Pancreas (tissue), 10 donors: Measurements from ENCODE around the gene DNAJB9. TPM values are rescaled to one million over a fixed set of nuclear protein-coding genes. Genes with fewer than 3 reads are reported as not detected.
"Not testable (repeated sequence)": the region's sequence is repeated elsewhere in the genome, so short reads cannot be mapped to it uniquely, and the experiment has no call there.

Experiments
- ATAC-seq, 4 donors: fragments of 200-7000 bp; cut with Tn5 transposase; one replicate each; pipeline versions ENCODE4 v1.8.0 to v1.9.1; 2020; ENCODE audit warnings: mild to moderate bottlenecking in 4 of 4, moderate library complexity in 4 of 4
- DNase-seq, 6 donors: peaks; one replicate each; pipeline ENCODE4 v3.0.0-alpha.2; 2020
- FAIRE-seq: peaks from 2 replicates; lab custom pipeline; 2012; peaks lifted over from hg19 to GRCh38; lab: Jason Lieb, UNC
- H3K27ac ChIP-seq, 4 donors: fragments of 200-600 bp; sonication (generic); 1 replicate in 3 of 4; 2 replicates in 1 of 4; pipeline versions ENCODE4 v1.5.0 to v1.8.0; 2020
- H3K27me3 ChIP-seq, 4 donors: fragments of 200-600 bp; one replicate each; pipeline ENCODE4 v1.8.0; 2021
- H3K36me3 ChIP-seq, 3 donors: fragments of 200-600 bp; sonication (generic) in 1 of 3; one replicate each; pipeline versions ENCODE4 v1.5.0 to v1.8.0; 2020 to 2021
- H3K4me1 ChIP-seq, 3 donors: fragments of 200-600 bp; one replicate each; pipeline ENCODE4 v1.8.0; 2021
- H3K4me3 ChIP-seq, 4 donors: fragments of 200-600 bp; sonication (generic) in 2 of 4; one replicate each; pipeline versions ENCODE4 v1.5.0 to v1.8.0; 2020 to 2021
- H3K9me3 ChIP-seq, 4 donors: fragments of 200-600 bp; one replicate each; pipeline ENCODE4 v1.8.0; 2021
- CTCF ChIP-seq, 4 donors: fragments of 200-600 bp; sonication (generic) in 3 of 4; IDR thresholded peaks; one replicate each; pipeline versions ENCODE4 v1.5.0 to v1.8.0; 2021; ENCODE audit warnings: antibody characterized with exemption in 4 of 4
- WGBS, 2 donors: extraction: QIAGEN DNeasy Blood & Tissue Kit; methylation state at CpG; one replicate each; pipeline ENCODE4 v1.1.7; 2013; 5-methylcytosine and 5-hydroxymethylcytosine counted together
- intact Hi-C, 3 donors: fragments of 100-400 bp; cut with DNase I; formaldehyde crosslinking; loops; one replicate each; pipeline versions ENCODE4 v1.11.1 to v1.14.2; 2022
- polyA plus RNA-seq, 2 donors: library from polyadenylated mRNA; stranded (reverse); fragments of 200-250 nt; gene quantifications; one replicate each; pipeline ENCODE4 v1.2.3, GENCODE V29; 2013
- total RNA-seq, 6 donors: library from RNA; stranded (reverse); fragmentation: NEBNext Ultra II Directional in 4 of 6; extraction: Animal tissue kit (Norgen Biotek cat#: 25700) in 4 of 6; gene quantifications; one replicate each; pipeline versions ENCODE4 v1.2.1 to v1.2.4, GENCODE V29; 2021 to 2023
- donor health status: healthy with polysubstance abuse.
- donor health status: DM: no; HTN: no; CAD: no; lungs with moderate emphysema.
- donor health status: DM: no; HTN: no; CAD: no.
- donor health status: control.
- donor health status: control.
- donor health status: Bipolar disorder and iron deficiency.
- donor health status: DM: yes; HTN: yes; CAD: no.
- donor health status: DM: no; HTN: no; CAD: no.
- donor health status: DM: no; HTN: no; CAD: no.
- donor health status: DM: yes; HTN: yes; CAD: no.

The DNAJB9 gene
- total and polyA plus RNA-seq, 8 donors = 10.8 to 46.4 (median 34.6) TPM

DNA sequence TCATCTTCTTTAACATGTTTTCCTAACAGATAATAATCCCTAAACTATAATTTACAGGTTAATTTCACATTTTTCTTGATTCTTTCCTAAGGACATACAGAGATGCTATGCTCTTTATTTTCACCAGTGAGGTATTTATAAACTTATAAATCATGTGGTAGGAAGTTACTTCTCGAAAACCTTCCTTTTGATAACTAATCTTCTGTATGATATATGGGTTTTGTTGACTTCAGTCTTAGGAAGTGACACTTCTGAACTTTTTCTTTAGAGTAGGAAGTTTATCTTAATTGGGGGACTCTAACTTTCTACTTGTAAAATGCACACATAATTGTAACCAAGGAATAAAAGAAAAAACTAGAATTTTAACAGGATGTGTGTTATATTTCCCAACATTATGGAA, 33.9 kb upstream of the DNAJB9 start:
- Histone ChIP-seq H3K4me3 (no peak overlapping the region), H3K36me3 (no peaks in the 10 kb centered on the region), H3K9me3 (no peaks in the 10 kb centered on the region), H3K27me3 (no peaks in the 10 kb centered on the region), H3K27ac (no peak overlapping the region), H3K4me1 (no peaks in the 10 kb centered on the region)
- no peak for DNase-seq
- no peak for ATAC-seq
- intact Hi-C loops = no loop called here
- no peak for FAIRE-seq
- TF ChIP-seq CTCF (IDR thresholded peaks at IDR 0.05) = no peak
- WGBS, 2 donors = 76 to 81% methylated on average over 1 of the region's 1 CpG

GRCh38 chr7:108537229-108537628, 32.4 kb upstream of the DNAJB9 start:
- Histone ChIP-seq H3K4me1 (no peaks in the 10 kb centered on the region), H3K27ac (no peak overlapping the region), H3K27me3 (no peaks in the 10 kb centered on the region), H3K36me3 (no peaks in the 10 kb centered on the region), H3K4me3 (no peak overlapping the region), H3K9me3 (no peaks in the 10 kb centered on the region)
- intact Hi-C loops = no loop called here
- ATAC-seq = no peak
- FAIRE-seq = no peak
- TF ChIP-seq CTCF (IDR thresholded peaks at IDR 0.05) = no peak
- 82 to 87% methylated on average over 2 of the region's 2 CpGs for WGBS, 2 donors
- DNase-seq = no peak

GRCh38 chr7:108538236-108538635, 31.4 kb upstream of the DNAJB9 start:
- WGBS, 2 donors = 86 to 90% methylated on average over 2 of the region's 2 CpGs
- H3K36me3 ChIP-seq, H3K4me1 ChIP-seq, DNase-seq, H3K4me3 ChIP-seq, H3K27ac ChIP-seq, H3K27me3 ChIP-seq, ATAC-seq, FAIRE-seq, intact Hi-C loops, H3K9me3 ChIP-seq: not testable (repeated sequence)

DNA sequence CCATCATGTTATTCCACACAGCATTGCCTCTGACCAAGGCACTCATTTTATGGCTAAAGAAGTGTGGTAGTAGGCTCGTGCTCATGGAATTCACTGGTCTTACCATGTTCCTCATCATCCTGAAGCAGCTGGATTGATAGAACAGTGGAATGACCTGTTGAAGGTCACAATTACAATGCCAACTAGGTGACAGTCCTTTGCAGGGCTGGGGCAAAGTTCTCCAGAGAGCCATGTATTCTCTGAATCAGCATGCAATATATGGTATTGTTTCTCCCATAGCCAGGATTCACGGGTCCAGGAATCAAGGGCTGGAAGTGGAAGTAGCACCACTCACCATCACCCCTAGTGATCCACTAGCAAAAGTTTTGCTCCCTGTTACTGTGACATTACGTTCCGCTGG, 31.0 kb upstream of the DNAJB9 start:
- H3K27ac ChIP-seq, intact Hi-C loops, H3K36me3 ChIP-seq, H3K4me1 ChIP-seq, H3K4me3 ChIP-seq, ATAC-seq, H3K9me3 ChIP-seq, H3K27me3 ChIP-seq, FAIRE-seq, DNase-seq: not testable (repeated sequence)
- 86 to 90% methylated on average over 4 of the region's 4 CpGs for WGBS, 2 donors

- H3K36me3 ChIP-seq = no peaks in the 10 kb centered on the region
- H3K27me3 ChIP-seq = no peaks in the 10 kb centered on the region
- DNase-seq (no peak), ATAC-seq (no peak), FAIRE-seq (no peak)
- no peaks in the 10 kb centered on the region for H3K9me3 ChIP-seq
- H3K4me3 ChIP-seq = no peak overlapping the region
- WGBS, 2 donors = 85 to 94% methylated on average over 2 of the region's 2 CpGs
- no peak overlapping the region for H3K27ac ChIP-seq
- H3K4me1 ChIP-seq = no peaks in the 10 kb centered on the region
- intact Hi-C loops = no loop called here
- TF ChIP-seq CTCF (IDR thresholded peaks at IDR 0.05) = no peak
Observed at GRCh38 chr7:108541478-108541877, 28.2 kb upstream of the DNAJB9 start.

- H3K27me3 ChIP-seq, H3K4me3 ChIP-seq, H3K9me3 ChIP-seq, intact Hi-C loops, H3K27ac ChIP-seq, ATAC-seq, FAIRE-seq, H3K36me3 ChIP-seq, DNase-seq: not testable (repeated sequence)
- peaks cover 6 to 10% (median 9%) of the 10 kb centered on the region in 3 donors for H3K4me1 ChIP-seq
- WGBS, 2 donors = 56 to 58% methylated on average over 2 of the region's 2 CpGs
Observed at GRCh38 chr7:108548141-108548896, 21.4 kb upstream of the DNAJB9 start.

GRCh38 chr7:108556665-108557064, 13.0 kb upstream of the DNAJB9 start:
- H3K36me3 ChIP-seq, H3K4me1 ChIP-seq, intact Hi-C loops, H3K27me3 ChIP-seq, H3K27ac ChIP-seq, ATAC-seq, FAIRE-seq, H3K9me3 ChIP-seq, DNase-seq, H3K4me3 ChIP-seq: not testable (repeated sequence)
